Measurements from ENCODE around the gene H19.

The H19 gene

DNA sequence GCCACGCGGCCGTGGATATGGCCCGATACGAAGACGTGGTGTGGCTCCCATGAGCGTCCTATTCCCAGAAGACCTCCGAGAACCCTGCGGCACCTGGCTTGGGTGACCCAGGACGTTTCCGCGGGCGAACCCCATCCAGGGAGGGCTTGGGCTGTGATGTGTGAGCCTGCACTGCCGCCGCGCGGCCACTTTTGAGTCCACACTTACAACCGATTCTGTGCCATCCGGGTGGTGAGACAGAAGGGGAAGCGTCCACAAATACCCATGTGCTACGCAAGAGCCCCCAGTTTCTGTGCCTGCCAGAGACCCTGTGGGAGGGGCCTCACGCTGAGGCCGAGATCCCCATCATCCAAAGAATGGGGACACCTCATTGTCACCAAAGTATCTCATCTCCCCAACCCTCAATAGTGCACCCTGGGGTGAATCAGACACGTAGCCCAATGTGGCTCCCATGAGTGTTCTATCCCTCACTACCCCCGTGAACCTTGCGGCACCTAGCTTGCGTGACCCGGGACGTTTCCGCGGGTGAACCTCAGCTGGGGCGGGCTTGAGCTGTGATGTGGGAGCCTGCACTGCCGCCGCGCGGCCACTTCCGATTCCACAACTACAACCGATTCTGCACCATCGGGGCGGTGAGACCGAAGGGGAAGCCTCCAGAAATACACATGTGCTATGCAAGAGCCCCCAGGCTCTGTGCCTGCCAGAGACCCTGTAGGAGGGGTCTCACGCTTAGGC is 4.6 kb upstream of the H19 start:
- TF ChIP-seq CTCF (IDR thresholded peaks at IDR 0.05; ENCODE audit: low read depth, low read length): no peak
- H3K9me3 ChIP-seq: no peaks in the 10 kb centered on the region
- H3K27me3 ChIP-seq: no peaks in the 10 kb centered on the region
- no peaks in the 10 kb centered on the region for H3K4me1 ChIP-seq
- DNase-seq: no peak
- no peaks in the 10 kb centered on the region for H3K36me3 ChIP-seq
- no peak overlapping the region for H3K4me3 ChIP-seq (ENCODE audit: low read depth, low read length)

DNA sequence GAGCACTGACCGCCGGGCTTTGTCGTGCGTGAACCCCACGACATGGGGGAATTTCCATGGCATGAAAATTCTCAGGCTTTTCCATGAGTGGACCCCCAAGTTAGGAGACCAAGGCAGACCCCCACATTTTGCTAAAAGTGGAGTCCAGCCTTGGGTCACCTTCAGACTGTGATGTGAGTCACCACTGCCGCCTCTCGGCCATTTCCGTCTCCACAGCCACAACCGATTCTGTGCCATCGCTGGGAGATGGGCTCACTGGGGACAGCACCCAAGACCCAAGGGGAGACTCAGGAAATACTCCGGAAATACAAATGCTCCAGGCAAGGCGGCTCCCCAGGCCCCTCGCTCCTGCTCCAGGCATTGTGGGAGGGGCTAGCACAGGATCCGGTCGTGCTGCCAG is 1.2 kb upstream of the H19 start:
- no peaks in the 10 kb centered on the region for H3K27me3 ChIP-seq
- no peak for TF ChIP-seq CTCF (IDR thresholded peaks at IDR 0.05; ENCODE audit: low read depth, low read length)
- no peak for DNase-seq
- no peaks in the 10 kb centered on the region for H3K4me1 ChIP-seq
- H3K9me3 ChIP-seq: no peaks in the 10 kb centered on the region
- H3K36me3 ChIP-seq: no peaks in the 10 kb centered on the region
- no peak overlapping the region for H3K4me3 ChIP-seq (ENCODE audit: low read depth, low read length)

DNA sequence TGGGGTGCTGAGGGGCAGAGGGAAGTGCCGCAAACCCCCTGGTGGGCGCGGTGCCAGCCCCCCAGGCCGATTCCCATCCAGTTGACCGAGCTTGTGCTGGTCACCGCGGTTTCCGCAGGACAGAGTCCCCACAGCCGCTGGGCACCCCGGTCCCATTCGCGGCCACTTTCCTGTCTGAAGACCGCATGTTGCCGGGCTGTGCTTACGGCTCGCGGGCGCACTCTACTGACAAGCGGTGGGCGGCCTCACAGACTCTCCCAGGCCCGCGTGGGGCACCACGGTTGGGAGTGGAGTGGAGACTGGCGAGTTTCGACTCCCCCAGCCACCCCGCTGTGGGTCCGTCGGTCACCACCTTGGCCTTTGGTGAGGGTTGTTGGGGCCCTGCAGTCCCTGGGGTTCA is 648 bp upstream of the H19 start:
- Histone ChIP-seq H3K9me3 (no peaks in the 10 kb centered on the region), H3K27me3 (no peaks in the 10 kb centered on the region), H3K4me3 (ENCODE audit: low read depth, low read length) (no peak overlapping the region), H3K36me3 (no peaks in the 10 kb centered on the region), H3K4me1 (no peaks in the 10 kb centered on the region)
- no peak for TF ChIP-seq CTCF (IDR thresholded peaks at IDR 0.05; ENCODE audit: low read depth, low read length)
- no peak for DNase-seq

GRCh38 chr11:1994121-1994520 is 3.5 kb downstream of the H19 start:
- Histone ChIP-seq H3K4me3 (ENCODE audit: low read depth, low read length) (no peak overlapping the region), H3K9me3 (no peaks in the 10 kb centered on the region), H3K36me3 (no peaks in the 10 kb centered on the region), H3K4me1 (no peaks in the 10 kb centered on the region), H3K27me3 (no peaks in the 10 kb centered on the region)
- DNase-seq: no peak
- no peak for TF ChIP-seq CTCF (IDR thresholded peaks at IDR 0.05; ENCODE audit: low read depth, low read length)

GRCh38 chr11:1992111-1992510 is 5.5 kb downstream of the H19 start:
- H3K4me3 ChIP-seq (ENCODE audit: low read depth, low read length): no peak overlapping the region
- no peaks in the 10 kb centered on the region for H3K4me1 ChIP-seq

More at GRCh38 chr11:1992111-1992510, 5.5 kb downstream of the H19 start:
- no peak for TF ChIP-seq CTCF (IDR thresholded peaks at IDR 0.05; ENCODE audit: low read depth, low read length)
- DNase-seq: no peak
- Histone ChIP-seq H3K27me3 (no peaks in the 10 kb centered on the region), H3K9me3 (no peaks in the 10 kb centered on the region), H3K36me3 (no peaks in the 10 kb centered on the region)

Data from BE2C (cell line).